Panc1 (cell line): Measurements from ENCODE around the gene GPS1. TPM values are rescaled to one million over a fixed set of nuclear protein-coding genes. Genes with fewer than 3 reads are reported as not detected.

Experiments
- ATAC-seq: fragments of 200-7000 bp; cut with Tn5 transposase; 2 replicates; pipeline ENCODE4 v1.9.1; 2020; ENCODE audit warnings: mild to moderate bottlenecking, moderate library complexity
- BruUV-seq: library from RNA; stranded (reverse); fragments of 400-500 nt; replicated peaks from 2 replicates; lab custom pipeline; 2021; lab: Mats Ljungman, UMichigan
- CTCF ChIA-PET: fragments of 300-600 bp; sonication (Branson Sonifier 250); formaldehyde crosslinking; loops from one replicate; lab custom pipeline; 2022; ENCODE audit warnings: antibody characterized with exemption; lab: Charles Lee
- POLR2A ChIA-PET: fragments of 300-600 bp; sonication (Branson Sonifier 250); formaldehyde crosslinking; loops from one replicate; lab custom pipeline; 2022; ENCODE audit warnings: antibody characterized with exemption; lab: Charles Lee
- DNase-seq: peaks from one replicate; pipeline ENCODE4 v3.0.0-alpha.2; 2010; ENCODE audit warnings: low read depth, low spot score
- H3K27ac ChIP-seq: 2 replicates; pipeline ENCODE4 v1.5.1; 2011; ENCODE audit warnings: mild to moderate bottlenecking, low read length, inconsistent platforms
- H3K27me3 ChIP-seq: fragments of 200-500 bp; sonication (Bioruptor generic); 2 replicates; pipeline ENCODE4 v1.6.0; 2014; ENCODE audit warnings: low read length, inconsistent platforms; ENCODE audit not compliant: control insufficient read depth, insufficient read depth
- H3K36me3 ChIP-seq: fragments of 200-500 bp; sonication (Bioruptor generic); 2 replicates; pipeline ENCODE4 v1.5.1; 2014; ENCODE audit warnings: inconsistent platforms, mild to moderate bottlenecking, low read length, moderate library complexity; ENCODE audit not compliant: control insufficient read depth, insufficient read depth
- H3K4me1 ChIP-seq: 2 replicates; pipeline ENCODE4 v1.5.1; 2011; ENCODE audit warnings: inconsistent platforms, mild to moderate bottlenecking, low read length, moderate library complexity; ENCODE audit not compliant: control insufficient read depth, insufficient read depth
- H3K4me3 ChIP-seq, 2 experiments: 2 replicates each; pipeline ENCODE4 v1.5.1; 2011 to 2012; ENCODE audit warnings: low read depth in 2 of 2, low read length in 2 of 2, mild to moderate bottlenecking in 2 of 2, inconsistent platforms in 1 of 2, moderate library complexity in 1 of 2
- H3K9me3 ChIP-seq: fragments of 200-500 bp; sonication (Bioruptor generic); 2 replicates; pipeline ENCODE4 v1.5.1; 2014; ENCODE audit warnings: low read depth, mild to moderate bottlenecking, inconsistent platforms, low read length, moderate library complexity; ENCODE audit not compliant: control insufficient read depth, insufficient read depth
- POLR2AphosphoS5 ChIP-seq: IDR thresholded peaks from 2 replicates; pipeline ENCODE4 v1.6.1; 2012; ENCODE audit warnings: mild to moderate bottlenecking, low read depth, low read length, moderate library complexity
- SIN3A ChIP-seq: IDR thresholded peaks from 2 replicates; pipeline ENCODE4 v1.6.1; 2012; ENCODE audit warnings: low read depth, mild to moderate bottlenecking, low read length, moderate library complexity, borderline replicate concordance; ENCODE audit not compliant: insufficient read depth
- TCF7L2 ChIP-seq: IDR thresholded peaks from 2 replicates; pipeline ENCODE4 v1.6.1; 2011; ENCODE audit warnings: mild to moderate bottlenecking, low read depth, low read length, inconsistent platforms
- in situ Hi-C: cut with HindIII; loops from 2 replicates; pipeline ENCODE4 v1.10.0; 2016; ENCODE audit warnings: low sequenced_read_pairs, low pct_unique_long_range_greater_than_20kb
- intact Hi-C: fragments of 100-400 bp; cut with micrococcal nuclease; formaldehyde crosslinking; loops from one replicate; pipeline ENCODE4 v1.10.0; 2022; ENCODE audit not compliant: unreplicated experiment
- total RNA-seq: library from RNA; stranded (reverse); gene quantifications from one replicate; pipeline ENCODE4 v1.2.1, GENCODE V29; 2021; ENCODE audit not compliant: unreplicated experiment
- TF ChIP-seq, protein P1 (sequence below), 2 experiments: IDR thresholded peaks; 2 replicates each; pipeline ENCODE4 v1.6.1; 2011 to 2012; ENCODE audit warnings: low read depth in 2 of 2, control low read depth in 1 of 2, low read length in 1 of 2, mild to moderate bottlenecking in 1 of 2, moderate library complexity in 1 of 2; ENCODE audit not compliant: insufficient read depth in 1 of 2
- TF ChIP-seq, protein P2 (sequence below): fragments of 450-650 bp; IDR thresholded peaks from 2 replicates; pipeline ENCODE4 v1.5.1; 2017; ENCODE audit warnings: mild to moderate bottlenecking

The GPS1 gene
- total RNA-seq, 1 experiment from 2014 or later = 175 TPM

DNA sequence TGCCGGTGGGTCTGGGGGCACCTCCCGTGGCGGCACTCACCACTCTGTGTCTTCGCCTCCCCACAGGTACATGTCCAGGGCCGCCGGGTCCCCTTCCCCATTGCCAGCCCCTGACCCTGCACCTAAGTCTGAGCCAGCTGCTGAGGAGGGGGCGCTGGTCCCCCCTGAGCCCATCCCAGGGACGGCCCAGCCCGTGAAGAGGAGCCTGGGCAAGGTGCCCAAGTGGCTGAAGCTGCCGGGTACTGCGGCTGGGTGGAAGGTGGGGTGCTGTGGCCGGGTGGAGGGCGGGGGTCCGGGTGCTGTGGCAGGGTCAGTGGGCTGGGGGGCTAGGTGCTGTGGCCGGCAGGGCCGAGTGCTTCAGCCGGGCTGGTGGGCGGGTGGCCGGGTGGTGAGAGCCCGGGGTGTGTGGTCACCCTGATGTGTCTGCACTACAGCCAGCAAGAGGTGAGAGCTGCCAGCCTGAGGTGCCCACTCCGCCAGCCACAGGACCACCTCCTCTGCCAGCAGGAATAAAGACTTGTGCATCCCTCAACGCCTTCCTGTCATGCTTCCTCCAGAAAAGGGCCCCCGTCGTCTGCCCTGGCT is 34.7 kb upstream of the GPS1 start:
- ChIA-PET CTCF (no interaction called here), POLR2A (no interaction called here)

DNA sequence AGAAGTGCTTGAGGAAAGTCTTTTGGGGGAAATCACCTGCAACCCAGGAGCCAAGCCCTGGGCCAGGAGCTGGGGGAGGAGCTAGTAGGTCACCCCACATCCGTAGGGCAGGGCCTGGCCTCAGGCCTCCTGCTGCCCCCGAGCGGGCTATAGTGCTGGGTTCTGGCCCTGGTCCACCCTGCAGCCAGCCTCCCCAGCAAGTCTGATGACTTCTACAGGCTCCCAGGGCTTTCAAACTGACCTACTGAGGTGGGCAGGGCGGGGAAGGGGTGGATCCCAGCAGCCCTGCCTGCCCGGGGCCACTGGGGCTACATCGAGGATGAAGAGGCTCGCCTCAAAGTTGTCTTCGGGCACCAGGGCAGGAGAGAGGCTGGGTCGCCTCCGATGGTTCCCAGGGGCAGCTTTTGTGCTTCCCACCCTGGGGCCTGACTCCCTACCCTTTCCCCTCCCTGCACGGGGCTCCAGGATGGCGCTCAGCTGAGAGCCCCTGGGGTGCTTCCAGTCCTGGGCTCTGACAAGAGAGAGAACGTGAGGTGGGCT is 34.0 kb upstream of the GPS1 start:
- ChIA-PET CTCF (no interaction called here), POLR2A (no interaction called here)
- Histone ChIP-seq H3K4me3 (no peak overlapping the region), H3K36me3 (no peaks in the 10 kb centered on the region; the same call in 1 of the 2 replicates), H3K4me1 (peaks cover 34% of the 10 kb centered on the region), H3K9me3 (no peaks in the 10 kb centered on the region), H3K27me3 (no peaks in the 10 kb centered on the region), H3K27ac (no peak overlapping the region)
- TF ChIP-seq TCF7L2 = no peak
- TF ChIP-seq SIN3A = no peak
- TF ChIP-seq, protein P1, sequence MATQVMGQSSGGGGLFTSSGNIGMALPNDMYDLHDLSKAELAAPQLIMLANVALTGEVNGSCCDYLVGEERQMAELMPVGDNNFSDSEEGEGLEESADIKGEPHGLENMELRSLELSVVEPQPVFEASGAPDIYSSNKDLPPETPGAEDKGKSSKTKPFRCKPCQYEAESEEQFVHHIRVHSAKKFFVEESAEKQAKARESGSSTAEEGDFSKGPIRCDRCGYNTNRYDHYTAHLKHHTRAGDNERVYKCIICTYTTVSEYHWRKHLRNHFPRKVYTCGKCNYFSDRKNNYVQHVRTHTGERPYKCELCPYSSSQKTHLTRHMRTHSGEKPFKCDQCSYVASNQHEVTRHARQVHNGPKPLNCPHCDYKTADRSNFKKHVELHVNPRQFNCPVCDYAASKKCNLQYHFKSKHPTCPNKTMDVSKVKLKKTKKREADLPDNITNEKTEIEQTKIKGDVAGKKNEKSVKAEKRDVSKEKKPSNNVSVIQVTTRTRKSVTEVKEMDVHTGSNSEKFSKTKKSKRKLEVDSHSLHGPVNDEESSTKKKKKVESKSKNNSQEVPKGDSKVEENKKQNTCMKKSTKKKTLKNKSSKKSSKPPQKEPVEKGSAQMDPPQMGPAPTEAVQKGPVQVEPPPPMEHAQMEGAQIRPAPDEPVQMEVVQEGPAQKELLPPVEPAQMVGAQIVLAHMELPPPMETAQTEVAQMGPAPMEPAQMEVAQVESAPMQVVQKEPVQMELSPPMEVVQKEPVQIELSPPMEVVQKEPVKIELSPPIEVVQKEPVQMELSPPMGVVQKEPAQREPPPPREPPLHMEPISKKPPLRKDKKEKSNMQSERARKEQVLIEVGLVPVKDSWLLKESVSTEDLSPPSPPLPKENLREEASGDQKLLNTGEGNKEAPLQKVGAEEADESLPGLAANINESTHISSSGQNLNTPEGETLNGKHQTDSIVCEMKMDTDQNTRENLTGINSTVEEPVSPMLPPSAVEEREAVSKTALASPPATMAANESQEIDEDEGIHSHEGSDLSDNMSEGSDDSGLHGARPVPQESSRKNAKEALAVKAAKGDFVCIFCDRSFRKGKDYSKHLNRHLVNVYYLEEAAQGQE (IDR thresholded peaks at IDR 0.05; ENCODE audit: insufficient read depth in 1 of 2, low read depth in 2 of 2, low read length in 1 of 2) = no peak
- TF ChIP-seq, protein P2, sequence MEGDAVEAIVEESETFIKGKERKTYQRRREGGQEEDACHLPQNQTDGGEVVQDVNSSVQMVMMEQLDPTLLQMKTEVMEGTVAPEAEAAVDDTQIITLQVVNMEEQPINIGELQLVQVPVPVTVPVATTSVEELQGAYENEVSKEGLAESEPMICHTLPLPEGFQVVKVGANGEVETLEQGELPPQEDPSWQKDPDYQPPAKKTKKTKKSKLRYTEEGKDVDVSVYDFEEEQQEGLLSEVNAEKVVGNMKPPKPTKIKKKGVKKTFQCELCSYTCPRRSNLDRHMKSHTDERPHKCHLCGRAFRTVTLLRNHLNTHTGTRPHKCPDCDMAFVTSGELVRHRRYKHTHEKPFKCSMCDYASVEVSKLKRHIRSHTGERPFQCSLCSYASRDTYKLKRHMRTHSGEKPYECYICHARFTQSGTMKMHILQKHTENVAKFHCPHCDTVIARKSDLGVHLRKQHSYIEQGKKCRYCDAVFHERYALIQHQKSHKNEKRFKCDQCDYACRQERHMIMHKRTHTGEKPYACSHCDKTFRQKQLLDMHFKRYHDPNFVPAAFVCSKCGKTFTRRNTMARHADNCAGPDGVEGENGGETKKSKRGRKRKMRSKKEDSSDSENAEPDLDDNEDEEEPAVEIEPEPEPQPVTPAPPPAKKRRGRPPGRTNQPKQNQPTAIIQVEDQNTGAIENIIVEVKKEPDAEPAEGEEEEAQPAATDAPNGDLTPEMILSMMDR = no peak
- no peak for TF ChIP-seq POLR2AphosphoS5
- in situ Hi-C loops (no loop called here), intact Hi-C loops (no loop called here)
- no TSS peak for BruUV-seq
- no peak for ATAC-seq
- DNase-seq = no peak

More for the DNA sequence above, 34.7 kb upstream of the GPS1 start:
- H3K4me1 ChIP-seq = peaks cover 36% of the 10 kb centered on the region
- TF ChIP-seq TCF7L2 = no peak
- no peak for TF ChIP-seq POLR2AphosphoS5
- TF ChIP-seq SIN3A = no peak
- TF ChIP-seq, protein P2 = no peak
- TF ChIP-seq, protein P1 (IDR thresholded peaks at IDR 0.05; ENCODE audit: insufficient read depth in 1 of 2, low read depth in 2 of 2, low read length in 1 of 2) = no peak
- in situ Hi-C loops = no loop called here
- DNase-seq (no peak), ATAC-seq (no peak)
- H3K4me3 ChIP-seq = no peak overlapping the region
- no peaks in the 10 kb centered on the region for H3K9me3 ChIP-seq
- no TSS peak for BruUV-seq
- H3K27ac ChIP-seq = no peak overlapping the region
- H3K27me3 ChIP-seq = no peaks in the 10 kb centered on the region
- no peaks in the 10 kb centered on the region; the same call in 1 of the 2 replicates for H3K36me3 ChIP-seq
- intact Hi-C loops = no loop called here
